Dedifferentiated amniotic fluid mesenchymal stem cell (primary cell): ENCODE data around the gene KLHDC4.

Experiments
- DNase-seq: peaks from one replicate; pipeline ENCODE4 v3.0.0-alpha.2; 2016; ENCODE audit errors: extremely low spot score

KLHDC4 gene

GRCh38 chr16:87698676-87699199 is 67.0 kb downstream of the KLHDC4 start:
- DNase-seq, result no peak

- DNase-seq, result no peak
Observed at GRCh38 chr16:87698241-87698640, 67.5 kb downstream of the KLHDC4 start.

GRCh38 chr16:87697792-87698191 is 68.0 kb downstream of the KLHDC4 start:
- DNase-seq, result no peak

- DNase-seq, result no peak
Observed at GRCh38 chr16:87697256-87697655, 68.5 kb downstream of the KLHDC4 start.

- no peak for DNase-seq
Observed at GRCh38 chr16:87696726-87697125, 69.1 kb downstream of the KLHDC4 start.

- DNase-seq, result no peak
Observed at GRCh38 chr16:87695534-87695933, 70.3 kb downstream of the KLHDC4 start.

GRCh38 chr16:87694441-87695125 is 71.2 kb downstream of the KLHDC4 start:
- no peak for DNase-seq

GRCh38 chr16:87693827-87694226 is 72.0 kb downstream of the KLHDC4 start:
- DNase-seq, result no peak

GRCh38 chr16:87692756-87693155 is 73.0 kb downstream of the KLHDC4 start:
- DNase-seq, result no peak

GRCh38 chr16:87692176-87692575 is 73.6 kb downstream of the KLHDC4 start:
- DNase-seq, result no peak

- no peak for DNase-seq
Observed at GRCh38 chr16:87691686-87692079, 74.1 kb downstream of the KLHDC4 start.

GRCh38 chr16:87690911-87691685 is 74.7 kb downstream of the KLHDC4 start:
- no peak for DNase-seq

- no peak for DNase-seq
Observed at GRCh38 chr16:87689956-87690465, 75.8 kb downstream of the KLHDC4 start.

GRCh38 chr16:87688876-87689815 is 76.6 kb downstream of the KLHDC4 start:
- DNase-seq, result no peak

GRCh38 chr16:87687998-87688529 is 77.7 kb downstream of the KLHDC4 start:
- no peak for DNase-seq

- DNase-seq, result no peak
Observed at GRCh38 chr16:87687126-87687910, 78.5 kb downstream of the KLHDC4 start.

- DNase-seq, result no peak
Observed at GRCh38 chr16:87686697-87687096, 79.1 kb downstream of the KLHDC4 start.

GRCh38 chr16:87685766-87686165 is 80.0 kb downstream of the KLHDC4 start:
- no peak for DNase-seq

GRCh38 chr16:87685405-87685755 is 80.4 kb downstream of the KLHDC4 start:
- no peak for DNase-seq

- no peak for DNase-seq
Observed at GRCh38 chr16:87684711-87685404, 80.9 kb downstream of the KLHDC4 start.
